Smooth muscle cell (in vitro differentiated cells): ENCODE data around the gene DHFR. TPM values are rescaled to one million over a fixed set of nuclear protein-coding genes. Genes with fewer than 3 reads are reported as not detected.

Experiments
- DNase-seq: peaks from one replicate; lab custom pipeline; 2025; ENCODE audit not compliant: unreplicated experiment; lab: John Stamatoyannopoulos, UW
- H2AFZ ChIP-seq: fragments of 200-600 bp; sonication (generic); 2 replicates; pipeline ENCODE4 v1.6.0; 2016; ENCODE audit warnings: antibody characterized with exemption, low read depth, mild to moderate bottlenecking
- H3F3A ChIP-seq: fragments of 200-600 bp; sonication (generic); 2 replicates; pipeline ENCODE4 v1.6.0; 2017; ENCODE audit warnings: antibody characterized with exemption, low read depth
- H3K27ac ChIP-seq: fragments of 200-600 bp; sonication (generic); 2 replicates; pipeline ENCODE4 v1.5.1; 2016; ENCODE audit warnings: low read depth, mild to moderate bottlenecking
- H3K27me3 ChIP-seq: fragments of 200-600 bp; sonication (generic); 2 replicates; pipeline ENCODE4 v1.6.1; 2016; ENCODE audit warnings: low read depth, mild to moderate bottlenecking
- H3K36me3 ChIP-seq: fragments of 200-600 bp; sonication (generic); 2 replicates; pipeline ENCODE4 v1.5.1; 2016; ENCODE audit warnings: low read depth
- H3K4me1 ChIP-seq: fragments of 200-600 bp; sonication (generic); 2 replicates; pipeline ENCODE4 v1.5.1; 2016; ENCODE audit warnings: low read depth
- H3K4me2 ChIP-seq: fragments of 200-600 bp; sonication (generic); 2 replicates; pipeline ENCODE4 v1.6.0; 2016; ENCODE audit warnings: mild to moderate bottlenecking
- H3K4me3 ChIP-seq: fragments of 200-600 bp; sonication (generic); 2 replicates; pipeline ENCODE4 v1.5.1; 2016; ENCODE audit warnings: mild to moderate bottlenecking
- H3K79me2 ChIP-seq: fragments of 200-600 bp; sonication (generic); 2 replicates; pipeline ENCODE4 v1.6.0; 2016; ENCODE audit warnings: low read depth, mild to moderate bottlenecking
- H3K9ac ChIP-seq: fragments of 200-600 bp; sonication (generic); 2 replicates; pipeline ENCODE4 v1.6.0; 2016; ENCODE audit warnings: low read depth
- H3K9me3 ChIP-seq: fragments of 200-600 bp; sonication (generic); replicated peaks from 2 replicates; pipeline ENCODE4 v1.5.1; 2016; ENCODE audit warnings: low read depth
- H4K20me1 ChIP-seq: fragments of 200-600 bp; sonication (generic); 2 replicates; pipeline ENCODE4 v1.6.0; 2016; ENCODE audit warnings: low read depth
- WGBS: methylation state at CpG from one replicate; pipeline ENCODE4 v1.1.7; 2016; ENCODE audit warnings: low lambda C conversion rate; 5-methylcytosine and 5-hydroxymethylcytosine counted together
- polyA plus RNA-seq: library from polyadenylated mRNA; unstranded; fragments of >200 nt; fragmentation: Nextera tagmentation; extraction: Ambion mirVana; gene quantifications from 2 replicates; pipeline ENCODE4 v1.2.1, GENCODE V29; 2016
- total RNA-seq: library from RNA; depleted of rRNA; stranded (reverse); fragments of >200 nt; gene quantifications from 2 replicates; pipeline ENCODE4 v1.2.3, GENCODE V29; 2014
- TF ChIP-seq, protein P1 (sequence below): fragments of 200-600 bp; sonication (generic); IDR thresholded peaks from 2 replicates; pipeline ENCODE4 v1.5.1; 2017; ENCODE audit warnings: borderline replicate concordance, mild to moderate bottlenecking, antibody characterized with exemption; ENCODE audit not compliant: insufficient read depth, poor library complexity, severe bottlenecking

Gene DHFR
- total and polyA plus RNA-seq, 2 experiments from 2014 or later = 7.4 to 16.5 TPM

DNA sequence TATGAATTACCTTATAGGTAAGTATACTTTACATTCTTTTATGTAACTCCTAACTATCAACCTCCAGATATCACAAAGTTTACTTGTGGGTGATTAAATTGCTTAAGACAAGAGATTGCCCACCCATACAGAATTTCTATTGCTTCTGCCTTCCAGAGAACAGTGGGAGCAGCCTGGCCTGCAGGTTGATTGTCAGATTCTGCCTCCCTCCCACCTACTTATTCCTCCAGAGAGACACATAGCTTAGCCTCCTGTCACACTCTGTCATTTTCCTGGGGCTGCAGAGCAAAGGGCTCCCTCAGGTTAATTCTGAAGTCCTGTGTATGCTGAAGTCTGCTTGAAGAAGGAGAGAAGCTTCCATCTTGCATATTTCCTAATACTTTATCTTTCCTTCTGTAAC is 48.5 kb upstream of the DHFR start:
- Histone ChIP-seq H3K36me3 (no peaks in the 10 kb centered on the region), H3K4me2 (no peak overlapping the region), H3K27me3 (no peaks in the 10 kb centered on the region), H3K79me2 (no peaks in the 10 kb centered on the region), H3K4me1 (peaks cover 12% of the 10 kb centered on the region), H2AFZ (no peak overlapping the region), H4K20me1 (no peaks in the 10 kb centered on the region), H3F3A (no peaks in the 10 kb centered on the region), H3K4me3 (no peak overlapping the region), H3K9ac (no peak overlapping the region), H3K27ac (no peak overlapping the region), H3K9me3 (no peaks in the 10 kb centered on the region)
- TF ChIP-seq, protein P1, sequence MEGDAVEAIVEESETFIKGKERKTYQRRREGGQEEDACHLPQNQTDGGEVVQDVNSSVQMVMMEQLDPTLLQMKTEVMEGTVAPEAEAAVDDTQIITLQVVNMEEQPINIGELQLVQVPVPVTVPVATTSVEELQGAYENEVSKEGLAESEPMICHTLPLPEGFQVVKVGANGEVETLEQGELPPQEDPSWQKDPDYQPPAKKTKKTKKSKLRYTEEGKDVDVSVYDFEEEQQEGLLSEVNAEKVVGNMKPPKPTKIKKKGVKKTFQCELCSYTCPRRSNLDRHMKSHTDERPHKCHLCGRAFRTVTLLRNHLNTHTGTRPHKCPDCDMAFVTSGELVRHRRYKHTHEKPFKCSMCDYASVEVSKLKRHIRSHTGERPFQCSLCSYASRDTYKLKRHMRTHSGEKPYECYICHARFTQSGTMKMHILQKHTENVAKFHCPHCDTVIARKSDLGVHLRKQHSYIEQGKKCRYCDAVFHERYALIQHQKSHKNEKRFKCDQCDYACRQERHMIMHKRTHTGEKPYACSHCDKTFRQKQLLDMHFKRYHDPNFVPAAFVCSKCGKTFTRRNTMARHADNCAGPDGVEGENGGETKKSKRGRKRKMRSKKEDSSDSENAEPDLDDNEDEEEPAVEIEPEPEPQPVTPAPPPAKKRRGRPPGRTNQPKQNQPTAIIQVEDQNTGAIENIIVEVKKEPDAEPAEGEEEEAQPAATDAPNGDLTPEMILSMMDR = no peak
- DNase-seq = no peak

DNA sequence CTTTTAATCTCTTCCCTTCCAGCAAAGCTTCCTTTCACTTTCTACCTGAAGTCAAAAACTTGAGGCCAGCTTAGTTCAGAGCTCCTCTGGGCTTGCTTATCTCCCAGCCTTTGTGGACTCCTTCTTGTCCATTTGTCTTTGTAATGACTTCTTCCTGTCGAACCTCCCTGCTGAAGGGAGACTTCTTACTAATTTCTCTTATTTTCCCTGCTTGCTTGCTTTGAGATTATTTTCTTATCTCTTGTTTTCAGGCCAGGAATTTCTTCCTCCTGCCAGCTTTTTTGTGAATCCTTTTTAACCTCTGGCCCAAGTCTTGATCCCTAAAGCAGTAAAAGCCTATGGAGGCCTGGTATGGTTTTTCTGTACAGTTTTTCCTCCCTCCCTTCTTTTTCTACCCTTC is 46.8 kb upstream of the DHFR start:
- TF ChIP-seq, protein P1 = no peak
- Histone ChIP-seq H3K9me3 (no peaks in the 10 kb centered on the region), H3F3A (no peaks in the 10 kb centered on the region), H3K9ac (no peak overlapping the region), H3K27me3 (no peaks in the 10 kb centered on the region), H3K79me2 (no peaks in the 10 kb centered on the region), H4K20me1 (no peaks in the 10 kb centered on the region), H3K4me1 (peaks cover 12% of the 10 kb centered on the region), H2AFZ (no peak overlapping the region), H3K36me3 (no peaks in the 10 kb centered on the region), H3K27ac (no peak overlapping the region), H3K4me2 (no peak overlapping the region), H3K4me3 (no peak overlapping the region)
- no peak for DNase-seq
- 46% methylated on average over 1 of the region's 1 CpG for WGBS

DNA sequence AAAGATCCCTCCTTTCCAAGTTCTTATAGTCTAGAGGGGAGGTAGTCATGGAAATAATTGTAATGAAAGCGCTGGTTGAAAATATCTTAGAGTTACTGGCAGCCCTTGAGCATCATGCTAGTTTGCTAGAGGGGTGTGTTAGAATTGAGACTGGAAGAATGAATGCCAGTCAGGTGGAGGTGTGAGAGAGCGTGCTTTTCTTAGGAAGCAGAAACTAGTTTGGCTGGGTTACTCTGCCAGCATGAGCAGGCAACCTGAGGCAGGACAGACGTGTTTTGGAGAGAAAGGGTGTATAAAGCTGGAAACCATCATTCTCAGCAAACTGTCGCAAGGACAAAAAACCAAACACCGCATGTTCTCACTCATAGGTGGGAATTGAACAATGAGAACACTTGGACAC is 43.6 kb upstream of the DHFR start:
- Histone ChIP-seq H3K9me3 (no peaks in the 10 kb centered on the region), H3K36me3 (no peaks in the 10 kb centered on the region), H3K4me3 (no peak overlapping the region), H3K27ac (no peak overlapping the region), H4K20me1 (no peaks in the 10 kb centered on the region), H3K4me2 (no peak overlapping the region), H3K27me3 (no peaks in the 10 kb centered on the region), H3K79me2 (no peaks in the 10 kb centered on the region), H3F3A (no peaks in the 10 kb centered on the region), H3K9ac (no peak overlapping the region), H2AFZ (no peak overlapping the region), H3K4me1 (peaks cover 9% of the 10 kb centered on the region)
- TF ChIP-seq, protein P1 = no peak
- 83% methylated on average over 5 of the region's 5 CpGs for WGBS
- DNase-seq = no peak

DNA sequence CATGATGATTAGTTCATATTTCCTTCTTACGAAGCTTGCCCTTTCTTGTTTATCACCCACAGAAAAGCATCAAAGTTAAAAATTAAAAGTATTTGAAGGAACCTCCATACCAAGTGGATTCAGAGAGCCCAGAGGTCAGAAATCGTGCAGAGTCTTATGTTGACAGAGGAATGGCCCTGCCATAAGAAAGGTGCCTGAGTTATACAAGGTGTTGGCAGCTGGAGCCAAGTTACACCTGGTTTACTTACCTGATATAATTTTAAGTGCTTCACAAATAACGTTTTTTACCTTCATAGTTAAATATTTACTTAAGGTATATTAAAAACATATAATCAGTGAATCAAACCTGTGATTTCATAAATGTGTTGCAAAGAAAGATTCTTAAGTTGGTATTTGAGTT is 42.3 kb upstream of the DHFR start:
- Histone ChIP-seq H3K27me3 (no peaks in the 10 kb centered on the region), H3K9me3 (no peaks in the 10 kb centered on the region), H3K36me3 (no peaks in the 10 kb centered on the region), H3K4me2 (no peak overlapping the region), H3K4me3 (no peak overlapping the region), H4K20me1 (no peaks in the 10 kb centered on the region), H3K79me2 (no peaks in the 10 kb centered on the region), H3F3A (no peaks in the 10 kb centered on the region), H3K27ac (no peak overlapping the region), H2AFZ (no peak overlapping the region), H3K9ac (no peak overlapping the region), H3K4me1 (peaks cover 9% of the 10 kb centered on the region)
- DNase-seq = no peak
- 95% methylated on average over 3 of the region's 3 CpGs for WGBS
- TF ChIP-seq, protein P1 = no peak
